HG03432 (cell line): Measurements from ENCODE around the gene PSMB7.

Experiments
- ATAC-seq: cut with Tn5 transposase; IDR thresholded peaks from one replicate; pipeline ENCODE4 v1.9.1; 2021; ENCODE audit warnings: mild to moderate bottlenecking, moderate library complexity; ENCODE audit not compliant: unreplicated experiment

PSMB7 gene

DNA sequence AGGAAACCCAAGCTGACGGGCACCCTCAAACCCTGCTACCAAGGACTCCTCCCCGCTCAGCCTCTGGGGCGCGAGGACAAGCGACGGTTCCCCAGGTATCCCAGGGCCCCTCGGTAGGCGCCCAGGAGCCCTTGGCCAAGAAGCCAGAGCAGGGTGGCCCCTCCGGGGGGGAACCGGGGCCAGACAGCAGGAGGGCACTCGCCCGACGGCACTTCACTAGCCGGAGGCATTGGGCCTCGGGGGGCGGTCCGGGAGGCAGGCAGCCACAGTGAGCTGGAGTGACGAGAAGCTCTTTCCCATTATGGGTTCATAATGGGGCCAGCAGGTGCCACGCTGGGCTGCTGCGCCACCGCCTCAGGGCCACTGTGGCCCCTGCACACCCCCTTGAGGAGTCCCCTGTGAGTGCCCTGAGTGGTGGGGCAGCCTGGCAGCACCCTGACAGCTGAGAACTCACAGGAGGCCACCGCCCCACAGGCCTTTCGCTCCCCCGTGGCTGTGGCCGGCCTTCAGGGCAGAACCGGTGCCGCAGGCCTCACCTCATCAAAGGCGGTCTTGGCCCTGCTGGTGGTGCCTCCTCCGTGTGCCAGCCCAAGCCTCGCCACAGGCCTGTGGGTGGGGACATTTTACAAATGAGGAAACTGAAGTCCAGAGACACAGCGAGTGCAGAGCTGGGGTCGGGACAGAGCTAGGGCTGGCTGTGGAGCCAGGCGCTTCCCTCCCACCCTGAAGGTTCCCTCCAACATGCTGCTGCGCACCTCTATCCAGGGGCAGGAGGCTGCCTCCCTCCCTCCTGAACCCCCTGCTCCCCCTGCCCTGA is 68.7 kb downstream of the PSMB7 start:
- ATAC-seq = no peak

DNA sequence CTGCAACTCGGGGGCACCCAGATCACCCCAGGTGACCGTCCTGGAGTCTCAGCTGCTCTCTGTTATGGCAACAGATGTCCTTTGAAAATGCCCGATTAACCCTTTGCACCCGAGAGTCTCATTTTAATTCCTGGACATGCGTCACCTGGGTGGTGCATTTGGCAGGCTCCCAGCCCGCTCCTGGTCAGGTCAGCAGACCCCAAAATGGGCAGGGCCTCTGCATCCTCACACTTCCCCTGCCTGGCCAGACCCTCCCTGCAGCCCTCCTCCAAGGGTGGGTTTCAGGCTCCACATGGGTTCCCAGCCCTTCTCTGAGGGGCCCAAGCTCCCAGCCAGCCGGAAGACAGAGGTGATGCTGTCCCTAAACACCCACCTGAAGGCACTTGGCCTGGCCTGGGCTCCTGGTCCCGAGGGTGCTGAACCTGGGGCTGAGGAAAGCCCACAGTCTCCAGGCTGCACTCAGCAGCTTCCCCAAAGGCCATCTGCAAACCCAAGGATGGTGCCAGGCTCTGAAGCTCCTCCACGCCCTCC is 69.4 kb downstream of the PSMB7 start:
- no peak for ATAC-seq

DNA sequence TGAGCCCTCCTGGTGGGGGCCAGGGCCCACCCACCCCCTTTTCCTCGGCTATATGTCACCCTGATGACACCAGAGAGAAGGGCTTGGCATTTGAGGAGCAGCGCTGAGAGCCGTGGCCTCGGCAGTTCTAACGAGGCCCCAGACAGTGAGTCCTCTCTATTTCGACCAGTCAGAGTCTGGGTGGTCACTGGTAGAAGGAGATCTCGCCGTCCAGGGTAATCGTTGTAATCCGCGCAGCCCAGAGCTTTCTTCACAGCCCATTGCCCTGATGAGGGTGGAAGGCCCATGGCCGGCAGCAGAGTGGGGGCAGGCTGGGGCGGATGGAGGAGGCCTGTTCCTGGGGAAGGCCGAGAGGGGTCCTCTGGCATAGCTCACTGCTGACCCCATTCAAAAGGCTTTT is 70.2 kb downstream of the PSMB7 start:
- ATAC-seq = no peak

DNA sequence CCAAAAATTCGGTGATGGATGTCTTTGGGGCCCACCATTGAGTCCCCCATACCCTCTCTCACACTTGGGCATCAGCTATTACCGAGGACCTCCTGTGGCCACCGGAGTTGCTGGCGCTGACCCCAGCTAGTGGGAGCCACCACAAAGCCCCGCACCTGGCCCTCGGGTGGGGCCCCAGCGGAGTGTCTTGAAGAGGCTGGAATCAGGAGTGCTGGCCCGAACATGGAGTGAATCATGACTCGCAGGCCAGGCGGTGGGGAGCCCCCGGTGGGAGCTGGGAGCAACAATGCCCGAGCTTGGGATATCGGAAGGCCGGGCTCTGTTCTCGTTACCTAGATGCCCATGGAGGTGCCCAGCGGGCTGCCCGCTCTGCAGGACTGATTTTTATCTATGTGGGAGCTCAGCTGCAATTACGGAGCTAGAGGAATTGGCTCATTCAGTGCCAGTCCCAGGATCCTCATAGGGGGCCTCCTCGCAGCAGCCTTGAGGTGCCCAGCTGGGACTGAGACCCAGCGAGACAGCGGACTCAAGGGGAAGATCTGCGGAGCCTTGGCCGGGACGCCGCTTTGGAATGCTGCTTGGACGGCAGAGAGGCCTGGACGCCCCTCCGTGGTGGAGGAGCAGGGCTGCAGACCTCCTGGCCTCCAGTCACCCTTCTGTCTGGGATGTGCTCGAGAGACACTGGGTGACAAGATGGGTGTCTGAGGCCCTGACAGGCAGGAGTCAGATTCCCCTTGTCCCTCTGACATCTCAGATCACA is 70.8 kb downstream of the PSMB7 start:
- ATAC-seq = no peak

DNA sequence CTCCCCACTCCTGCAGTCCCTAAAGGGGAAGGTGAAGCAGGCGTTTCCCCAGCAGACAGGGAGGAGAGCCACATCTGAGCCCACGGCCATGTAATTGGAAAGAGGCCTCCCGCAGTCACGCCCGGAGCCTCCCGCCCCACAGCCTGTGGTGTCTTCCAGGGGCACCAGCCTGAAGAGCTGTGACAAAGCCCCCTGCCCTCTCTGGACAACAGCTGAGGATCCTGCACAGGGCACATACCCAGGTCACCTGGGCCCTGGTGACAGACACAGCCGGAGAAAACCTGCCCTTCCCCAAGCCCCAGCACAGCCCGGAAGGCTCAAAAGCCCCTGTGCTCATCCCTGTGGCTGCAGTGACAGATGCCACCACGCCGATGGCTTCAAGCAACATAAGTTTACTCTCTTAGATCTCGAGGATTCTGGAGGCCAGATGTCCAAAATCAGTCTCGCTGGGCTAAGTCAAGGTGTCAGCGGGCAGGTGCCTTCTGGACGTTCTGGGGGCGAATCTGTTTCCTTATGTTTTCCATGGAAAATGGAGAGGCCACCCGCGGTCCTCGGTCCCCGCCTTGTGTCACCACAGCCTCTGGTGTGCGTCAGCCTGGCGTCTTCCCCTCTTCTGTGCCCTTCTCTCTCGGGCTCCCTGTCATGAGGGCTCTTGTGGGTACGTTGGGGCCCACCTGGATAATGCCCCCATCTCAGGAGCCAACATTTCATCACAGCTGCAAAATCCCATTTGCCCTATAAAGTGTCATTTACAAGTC is 71.5 kb downstream of the PSMB7 start:
- no peak for ATAC-seq

DNA sequence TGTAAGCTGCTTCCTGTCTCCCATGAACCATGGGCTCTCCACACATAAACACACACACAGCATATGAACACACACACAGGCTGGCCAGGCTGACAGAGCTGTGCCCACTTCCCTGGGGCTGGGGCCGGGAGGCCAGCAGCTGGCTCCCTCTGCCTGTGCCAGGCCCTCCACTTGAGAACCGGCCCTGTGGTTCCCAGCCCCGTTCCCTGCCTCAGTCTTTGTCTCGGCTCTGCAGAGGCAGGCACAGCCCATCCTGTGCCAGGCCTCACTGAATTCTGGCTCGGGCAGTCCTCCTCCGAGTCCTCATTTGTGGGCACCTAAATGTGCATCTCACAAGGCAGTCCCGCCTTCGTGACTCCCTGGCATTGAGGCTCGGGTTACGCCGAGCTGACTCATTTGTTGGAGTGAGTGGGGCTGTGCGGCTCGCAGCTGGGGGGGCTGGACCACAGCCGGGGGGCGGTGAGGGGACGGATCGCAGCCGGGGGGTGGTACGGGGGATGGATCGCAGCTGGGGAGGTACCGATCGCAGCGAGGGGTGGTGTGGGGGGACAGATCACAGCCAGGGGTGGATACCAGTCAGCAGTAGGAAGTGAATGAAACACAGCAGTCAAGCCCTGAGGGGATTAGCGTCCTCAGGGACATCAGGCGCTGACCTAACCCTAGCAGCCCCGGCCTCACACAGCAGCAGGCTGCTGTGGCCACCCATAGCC is 72.3 kb downstream of the PSMB7 start:
- ATAC-seq = no peak

DNA sequence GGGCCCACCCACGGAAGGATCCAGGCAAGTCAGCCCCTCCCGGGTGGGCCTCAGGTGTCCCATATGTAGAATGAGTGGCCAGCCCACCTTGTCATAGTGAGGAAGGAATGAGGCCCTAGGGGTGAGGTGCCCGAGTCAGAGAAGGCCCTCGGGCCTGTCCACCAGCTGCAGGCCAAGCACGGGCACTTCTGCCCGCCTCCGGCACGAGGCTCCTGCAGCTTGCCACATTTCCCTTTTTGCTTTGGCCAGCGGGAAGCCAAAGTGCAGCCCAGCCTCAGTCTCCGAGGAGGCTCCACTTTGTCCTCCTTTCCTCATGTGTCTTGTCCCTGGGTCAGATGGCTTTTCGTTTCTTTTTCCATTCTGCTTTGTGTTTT is 72.9 kb downstream of the PSMB7 start:
- ATAC-seq = no peak

DNA sequence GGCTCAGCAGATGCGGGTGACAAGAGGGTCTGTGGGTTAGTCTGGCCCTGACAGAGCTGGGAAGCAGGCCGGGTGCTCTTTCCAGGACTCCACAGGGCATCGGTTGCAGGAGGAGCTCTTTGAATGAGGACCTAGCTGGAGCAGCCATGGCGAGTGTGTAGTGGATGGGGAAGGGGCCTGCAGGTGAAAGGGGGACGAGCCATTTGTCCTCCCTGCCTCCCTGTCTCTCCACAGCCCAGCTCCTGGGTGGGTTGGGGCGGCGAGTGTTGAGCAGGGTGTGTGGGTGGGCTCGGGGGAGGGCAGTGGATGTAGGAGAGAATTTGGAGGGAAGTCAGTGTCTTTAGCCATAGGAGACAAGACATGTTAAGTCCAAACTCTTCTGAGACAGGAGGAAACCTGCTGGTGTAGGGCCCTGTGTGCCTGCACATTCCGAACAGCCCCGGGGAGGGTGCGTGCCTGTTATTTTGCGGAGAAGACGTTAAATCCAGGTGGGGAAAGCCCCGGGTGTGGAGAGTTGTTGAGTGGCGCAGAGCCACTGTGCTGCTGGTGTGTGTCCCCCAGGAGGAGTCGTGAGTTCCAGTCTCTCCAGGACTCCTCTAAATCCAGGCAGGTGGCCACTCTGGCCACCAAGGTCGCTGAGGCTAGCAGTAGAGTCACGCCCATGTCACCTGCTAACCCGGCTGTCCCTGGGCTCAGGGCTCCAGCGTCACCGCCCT is 73.6 kb downstream of the PSMB7 start:
- no peak for ATAC-seq

DNA sequence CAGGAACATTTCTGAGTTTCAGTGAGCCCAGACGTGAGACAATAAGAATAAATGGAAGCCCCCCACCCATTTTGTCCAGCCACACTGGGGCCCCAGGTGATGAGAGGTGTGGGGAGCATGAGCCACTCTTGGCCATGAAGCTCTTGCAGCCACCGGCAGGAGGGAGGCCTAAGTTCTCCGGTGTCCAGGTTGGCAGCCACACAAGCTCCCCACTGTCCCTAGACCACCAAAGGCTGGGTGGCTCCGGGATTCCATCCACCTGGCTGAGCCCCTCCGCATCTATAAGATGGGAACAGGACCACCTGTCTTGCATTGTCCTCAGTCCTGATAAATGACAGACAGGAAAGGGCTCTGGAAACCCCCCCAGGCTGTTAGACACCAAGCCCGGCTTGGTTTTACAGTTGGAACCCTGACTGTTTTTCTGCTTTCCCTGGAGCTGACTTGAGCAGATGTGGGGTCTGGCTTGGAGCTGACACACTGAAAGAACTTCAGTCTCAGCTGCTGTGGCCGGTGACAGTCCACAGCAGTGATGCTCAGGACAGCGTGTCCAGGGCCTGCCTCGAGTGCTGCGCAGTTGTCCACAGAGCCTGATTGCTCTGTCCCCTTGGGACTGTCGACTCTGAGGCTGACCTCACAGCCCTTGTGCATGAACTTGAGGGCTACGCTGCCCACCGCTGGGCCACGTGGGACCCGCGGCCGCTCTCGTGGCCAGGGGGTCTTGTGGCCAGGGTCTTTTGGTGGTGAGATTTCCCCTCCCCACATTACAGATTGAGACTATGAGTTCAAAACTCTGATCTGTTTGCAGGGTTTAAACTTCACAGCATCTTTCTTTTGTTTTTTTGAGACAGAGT is 74.8 kb downstream of the PSMB7 start:
- no peak for ATAC-seq

DNA sequence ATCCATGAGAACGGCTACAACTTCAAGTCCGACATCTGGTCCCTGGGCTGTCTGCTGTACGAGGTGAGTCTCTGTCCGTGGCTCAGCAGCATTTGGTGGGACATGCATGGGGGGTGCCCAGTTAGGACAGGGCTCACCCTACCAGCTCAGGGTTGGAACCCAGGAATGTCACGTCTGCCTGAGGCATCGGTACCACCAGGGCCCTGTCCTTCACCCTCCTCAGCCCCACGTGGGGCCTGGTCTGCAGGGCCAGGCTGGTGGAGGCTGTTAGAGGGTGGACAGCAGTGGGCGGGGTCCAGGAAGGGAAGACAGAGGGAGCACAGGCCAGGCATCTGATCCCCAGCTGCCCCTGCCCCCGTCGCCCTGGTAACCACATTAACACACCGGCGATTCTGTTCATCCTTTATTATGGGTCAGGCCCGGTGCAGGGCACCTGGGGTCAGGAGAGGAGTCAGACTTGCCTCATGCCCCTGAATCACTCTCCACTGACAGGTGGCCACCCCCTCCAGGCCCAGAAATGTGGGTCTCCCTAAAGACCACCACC is 75.6 kb downstream of the PSMB7 start:
- no peak for ATAC-seq

DNA sequence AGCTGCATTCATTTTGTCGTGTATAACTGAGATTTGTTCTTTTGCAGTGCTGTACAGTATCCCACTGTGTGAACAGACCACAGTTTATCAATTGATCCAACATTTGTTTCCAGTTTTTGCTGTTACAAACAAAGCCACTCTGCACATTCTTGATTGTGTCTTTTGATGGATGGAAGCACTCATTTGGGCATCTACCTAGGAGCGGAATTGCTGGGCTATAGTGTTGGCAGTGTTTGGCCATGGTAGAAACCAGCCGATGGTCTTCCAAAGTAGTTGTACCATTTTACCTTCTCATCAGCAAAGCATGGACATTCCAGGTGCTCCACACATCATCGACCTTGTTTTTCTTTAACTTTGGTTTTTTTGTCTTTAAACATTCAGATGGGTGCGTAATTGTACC is 77.7 kb downstream of the PSMB7 start:
- no peak for ATAC-seq

DNA sequence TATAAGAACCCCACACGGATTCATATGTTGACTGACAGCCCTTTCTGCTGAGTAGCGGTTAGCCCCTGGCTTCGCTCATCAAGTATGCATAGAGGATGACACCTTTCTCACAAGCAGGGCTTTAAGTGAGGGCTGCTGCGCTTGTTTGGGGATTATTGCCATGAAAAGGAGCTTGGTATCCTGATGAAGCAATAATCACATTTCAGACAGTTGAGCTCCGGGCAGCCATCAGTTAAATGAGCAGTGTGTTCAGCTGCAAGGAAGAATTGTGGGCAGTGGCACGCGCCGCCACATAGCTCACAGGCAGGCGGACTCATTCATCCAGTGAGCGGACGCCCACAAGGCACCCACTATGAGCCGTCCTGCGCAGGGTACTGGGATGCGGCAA is 79.9 kb downstream of the PSMB7 start:
- no peak for ATAC-seq

DNA sequence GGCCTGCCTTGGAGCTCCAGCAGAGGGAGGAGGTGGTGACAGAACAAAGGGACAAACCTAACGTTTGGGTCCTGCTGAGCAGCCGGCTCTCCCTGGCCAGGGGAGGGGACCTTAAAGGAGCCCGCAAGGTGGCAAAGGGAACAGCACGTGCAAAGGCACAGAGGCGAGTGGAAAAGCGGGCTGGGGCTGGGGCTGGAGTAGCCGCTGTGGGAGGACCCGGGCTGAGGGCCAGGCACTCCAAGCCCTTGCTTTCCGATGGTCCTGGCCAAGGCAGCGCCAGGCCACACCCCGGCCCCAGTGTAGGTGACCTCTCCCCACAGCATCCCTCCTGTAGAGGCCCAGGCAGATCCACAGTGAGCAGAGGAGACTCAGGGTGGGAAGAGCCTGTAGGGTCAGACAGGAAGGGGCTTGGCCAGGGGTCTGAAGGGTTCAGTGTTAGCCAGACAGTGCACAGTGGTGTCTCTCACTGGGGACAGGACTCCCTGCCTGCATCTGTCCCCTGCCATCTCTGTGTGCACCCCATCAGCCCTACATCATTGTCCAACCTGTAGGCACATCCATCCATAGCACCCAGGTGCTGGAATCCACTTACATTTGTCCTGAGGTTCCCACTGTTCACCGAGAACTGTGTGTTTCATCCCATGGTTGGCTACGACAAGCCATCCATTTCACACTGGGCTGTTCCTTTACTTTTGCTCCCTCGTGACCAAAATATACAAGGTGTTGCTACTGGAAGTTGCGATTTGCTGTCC is 80.5 kb downstream of the PSMB7 start:
- ATAC-seq = no peak

DNA sequence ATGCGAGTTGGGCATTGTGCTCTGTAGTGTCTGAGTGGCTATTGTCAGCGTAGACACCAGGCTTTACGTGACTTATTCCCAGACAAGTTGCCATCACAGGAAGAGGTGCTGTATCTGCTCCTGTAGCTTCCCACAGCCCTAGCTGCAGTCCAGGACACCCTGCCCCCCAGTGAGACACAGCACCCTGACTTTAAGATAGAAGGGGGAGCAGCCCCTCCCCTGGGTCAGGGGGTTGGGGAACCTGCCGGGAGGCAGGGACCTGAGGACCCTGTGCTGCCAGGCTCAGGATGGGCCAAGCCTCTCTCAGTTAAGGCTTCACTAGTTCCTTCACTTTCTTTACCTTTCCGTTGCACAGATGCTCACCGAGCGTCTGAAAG is 82.1 kb downstream of the PSMB7 start:
- ATAC-seq = no peak

DNA sequence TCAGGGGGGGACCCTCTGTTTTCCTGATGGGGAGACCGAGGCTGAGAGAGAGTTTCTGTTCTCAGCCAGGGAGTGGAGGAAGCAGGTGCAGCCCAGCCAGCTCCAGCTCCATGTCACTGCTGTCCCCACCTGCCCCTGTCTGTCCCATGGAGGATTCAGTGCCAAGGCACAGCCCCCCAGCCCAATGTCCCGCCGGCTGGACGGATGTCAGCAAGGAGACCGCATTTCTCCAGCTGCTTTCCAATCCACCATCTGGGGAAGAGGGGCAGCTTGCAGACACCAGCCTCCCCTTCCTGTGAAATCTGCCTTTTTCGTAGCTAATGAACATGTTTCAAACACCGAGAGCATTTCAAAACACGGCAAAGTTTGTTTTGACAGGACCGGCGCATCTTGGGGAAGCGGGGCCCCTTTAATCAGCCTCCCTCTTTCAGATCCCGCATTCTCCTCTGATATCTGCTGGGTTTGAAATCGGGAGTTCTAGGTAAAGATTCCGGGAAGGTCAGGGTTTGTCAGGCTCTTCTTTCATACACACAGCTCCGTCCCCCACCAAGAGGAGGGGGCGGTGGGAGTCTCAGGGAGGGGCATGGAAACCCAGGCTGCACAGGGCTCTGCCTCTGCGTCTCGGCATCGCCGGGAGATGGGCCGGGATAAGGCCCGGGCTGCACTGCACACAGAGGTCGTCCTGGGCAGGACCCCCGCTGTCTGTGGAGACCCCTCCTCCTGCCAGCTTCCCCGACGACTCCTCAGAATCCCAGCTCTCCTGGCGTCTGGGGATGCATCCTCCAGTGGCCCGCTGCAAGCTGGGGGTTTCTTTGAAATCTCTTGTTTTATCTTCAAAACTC is 82.7 kb downstream of the PSMB7 start:
- ATAC-seq = no peak

DNA sequence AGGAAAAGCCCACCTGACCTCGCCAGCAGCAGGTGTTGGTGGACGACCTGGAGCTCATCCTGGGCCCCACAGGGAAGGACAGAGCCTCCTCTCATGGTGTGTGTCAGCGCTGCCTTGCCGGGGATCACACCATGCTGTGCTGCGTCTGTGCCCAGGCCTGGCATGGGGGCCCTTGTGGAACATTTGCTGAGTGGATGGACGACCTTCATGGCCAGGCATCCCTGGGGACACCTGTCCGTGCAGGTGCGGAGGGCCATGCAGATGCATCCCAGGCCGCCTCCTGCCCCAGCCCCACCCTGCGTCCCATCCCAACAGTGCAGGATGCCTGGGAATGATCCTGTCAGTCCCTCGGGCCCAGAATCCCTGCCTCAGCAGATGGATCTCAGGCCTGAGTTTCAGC is 83.7 kb downstream of the PSMB7 start:
- ATAC-seq = no peak

DNA sequence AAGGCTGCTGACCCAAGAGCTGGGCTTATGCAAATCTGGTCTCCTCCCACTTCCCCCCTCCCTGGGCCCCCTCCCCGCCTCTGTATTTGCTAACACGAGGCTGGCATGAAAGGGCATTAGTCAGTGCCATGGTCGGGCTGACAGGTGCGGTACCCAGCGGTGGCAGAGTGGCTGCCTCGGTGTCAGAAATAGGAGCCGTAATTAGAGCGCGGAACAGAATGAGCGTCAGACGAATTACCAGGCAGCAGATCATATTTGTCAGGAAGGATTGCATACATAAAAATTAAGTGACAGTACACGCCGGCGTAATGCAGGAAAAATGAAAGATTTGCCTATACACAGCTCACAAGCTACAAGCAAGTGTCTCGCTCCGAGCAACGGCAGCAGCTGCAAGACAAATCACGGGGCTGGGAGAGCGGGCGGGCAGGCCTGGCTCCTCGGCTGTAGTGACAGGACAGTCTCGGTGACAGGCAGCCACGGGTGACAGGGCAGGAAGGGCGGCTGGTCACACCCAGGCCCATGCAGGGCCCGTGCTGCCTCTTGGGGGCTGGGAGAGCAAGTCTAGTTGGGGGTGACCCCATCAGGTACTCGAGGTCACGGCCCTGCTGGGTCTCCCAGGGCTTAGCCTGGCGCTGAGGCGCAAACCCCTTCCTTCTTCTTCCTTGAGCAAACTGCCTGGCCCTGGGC is 85.1 kb downstream of the PSMB7 start:
- no peak for ATAC-seq
